Measurements from ENCODE around the gene TMPRSS2.

GRCh38 chr21:41443562-41443961 is 64.4 kb downstream of the TMPRSS2 start:
- no peak for TF ChIP-seq ELK4 (IDR thresholded peaks at IDR 0.05; ENCODE audit: borderline replicate concordance, low read depth, low read length)
- no peak for TF ChIP-seq ZNF24 (tag by site-specific recombination; IDR thresholded peaks at IDR 0.05)
- TF ChIP-seq ZNF280C (tag by site-specific recombination; IDR thresholded peaks at IDR 0.05): no peak
- TF ChIP-seq ZBTB7A (tag by site-specific recombination; IDR thresholded peaks at IDR 0.05; ENCODE audit: low read depth): no peak
- no peak for TF ChIP-seq ZNF292 (tag by site-specific recombination; IDR thresholded peaks at IDR 0.05; ENCODE audit: borderline replicate concordance, low read depth)
- TF ChIP-seq INSM2 (tag by site-specific recombination; IDR thresholded peaks at IDR 0.05): no peak
- no peak for TF ChIP-seq CTCF (tag by site-specific recombination; IDR thresholded peaks at IDR 0.05)

Measured in HEK293 (cell line).